GM19351 (cell line): ENCODE results near the gene FGR.
"Not testable (repeated sequence)": the region's sequence is repeated elsewhere in the genome, so short reads cannot be mapped to it uniquely, and the experiment has no call there.

Experiments used
- ATAC-seq: cut with Tn5 transposase; IDR thresholded peaks from one replicate; pipeline ENCODE4 v1.9.1; 2021; ENCODE audit warnings: mild to moderate bottlenecking, moderate library complexity; ENCODE audit not compliant: unreplicated experiment

The FGR gene

GRCh38 chr1:27660300-27660835 is 25.4 kb upstream of the FGR start:
- no peak for ATAC-seq

DNA sequence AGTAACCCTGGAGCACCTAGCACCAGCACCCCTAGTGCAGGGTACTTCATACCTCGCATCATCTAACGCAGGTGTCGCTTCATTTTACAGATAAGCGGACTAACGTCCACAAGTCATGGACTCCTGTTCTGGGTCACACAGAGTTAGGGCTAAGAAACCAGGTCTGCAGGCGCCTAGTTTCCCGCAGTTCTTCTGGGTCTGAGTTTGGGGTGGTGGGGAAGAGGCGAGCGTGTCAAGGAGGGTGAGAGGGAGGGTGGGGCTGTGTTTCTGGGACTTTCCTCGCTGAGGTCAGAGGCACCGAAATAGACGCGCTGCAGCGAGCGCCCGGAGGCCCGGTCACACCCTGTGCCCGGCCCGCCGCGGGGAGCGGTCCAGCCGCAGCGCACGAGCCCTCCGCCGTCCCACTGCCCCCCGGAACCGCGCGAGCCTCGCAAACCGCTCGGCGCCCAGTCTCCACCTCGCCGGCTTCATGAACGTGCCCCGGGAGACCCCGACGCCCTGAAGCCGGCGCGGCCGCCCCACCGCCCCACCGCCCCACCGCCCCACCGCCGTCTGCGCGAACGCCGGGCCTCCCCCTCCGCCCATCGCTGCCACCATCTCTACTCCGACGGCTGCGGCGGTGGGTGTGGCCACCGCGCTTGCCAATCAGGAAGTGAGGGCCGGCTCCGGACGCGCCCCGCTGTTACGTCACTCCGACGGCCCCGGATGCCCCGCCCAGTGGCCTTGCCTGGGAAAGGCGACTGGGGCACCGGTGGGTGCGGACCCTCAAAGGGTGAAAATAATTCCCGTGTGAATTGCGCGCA is 24.7 kb upstream of the FGR start:
- peak; percentile 59 for ATAC-seq

DNA sequence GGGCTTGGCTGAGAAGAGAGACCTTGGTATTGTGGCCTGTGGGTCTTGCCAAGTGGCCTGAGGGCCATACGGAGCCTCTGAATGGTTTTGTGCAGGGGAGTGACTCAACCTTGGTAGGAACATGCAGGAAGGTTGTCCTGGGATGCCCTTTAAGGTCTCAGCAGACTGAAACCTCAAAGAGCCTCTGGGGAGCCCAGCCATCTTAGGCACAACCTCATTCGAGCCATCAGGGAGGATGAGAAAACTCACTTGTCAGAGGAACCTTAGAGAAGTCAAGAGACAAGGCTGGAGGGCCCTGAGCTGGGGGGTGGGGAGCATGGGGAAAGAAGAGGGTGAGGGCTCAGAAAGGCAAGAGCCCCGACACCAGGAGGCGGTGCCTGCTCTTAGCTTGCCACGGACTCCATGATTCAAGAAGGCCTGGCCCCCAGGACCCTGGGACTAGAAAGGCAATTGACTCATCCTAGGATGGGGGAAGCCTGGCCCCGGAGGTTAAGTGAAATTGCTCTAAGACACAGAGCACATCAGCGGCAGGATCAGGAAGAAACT is 24.0 kb upstream of the FGR start:
- peak; percentile 2 for ATAC-seq

- no peak for ATAC-seq
These were observed 21.3 kb upstream of the FGR start for GRCh38 chr1:27656157-27656893.

DNA sequence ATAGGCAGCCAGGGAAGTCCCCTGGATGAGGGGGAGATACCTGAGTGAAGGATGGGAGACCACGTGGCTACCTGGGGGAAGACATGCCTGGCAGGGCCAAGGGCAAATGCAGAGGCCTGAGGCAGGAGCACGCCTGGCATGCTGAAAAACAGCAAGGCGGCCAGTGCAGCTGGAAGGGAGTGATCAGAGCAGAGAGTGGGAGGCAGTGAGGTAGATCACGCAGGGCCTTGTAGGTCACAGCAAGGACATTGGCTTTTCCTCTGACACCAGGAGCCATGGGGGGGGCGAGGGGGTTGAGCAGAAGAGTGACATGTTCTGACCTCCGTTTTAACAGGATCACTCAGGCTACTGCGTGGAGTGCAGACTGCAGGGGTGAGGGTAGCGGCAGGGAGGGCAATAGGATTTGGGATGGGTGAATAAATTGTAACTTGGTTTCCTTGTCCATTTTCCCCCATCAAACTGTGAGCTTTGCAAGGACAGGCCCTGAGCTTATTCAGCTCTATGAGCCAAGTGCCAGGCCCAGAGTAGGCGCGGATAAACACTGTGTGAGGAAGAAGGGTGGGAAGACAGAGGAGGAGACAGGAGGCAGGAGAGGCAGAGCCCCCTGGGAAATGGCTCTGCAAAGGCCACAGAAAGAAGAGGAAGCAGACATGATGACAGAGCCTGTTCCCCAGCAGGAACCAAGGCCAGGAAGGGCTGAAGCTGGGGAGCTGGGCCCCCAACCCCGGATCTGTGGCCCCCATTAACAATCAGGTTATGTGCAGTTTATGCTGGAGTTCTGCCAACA is 20.4 kb upstream of the FGR start:
- ATAC-seq: no peak

DNA sequence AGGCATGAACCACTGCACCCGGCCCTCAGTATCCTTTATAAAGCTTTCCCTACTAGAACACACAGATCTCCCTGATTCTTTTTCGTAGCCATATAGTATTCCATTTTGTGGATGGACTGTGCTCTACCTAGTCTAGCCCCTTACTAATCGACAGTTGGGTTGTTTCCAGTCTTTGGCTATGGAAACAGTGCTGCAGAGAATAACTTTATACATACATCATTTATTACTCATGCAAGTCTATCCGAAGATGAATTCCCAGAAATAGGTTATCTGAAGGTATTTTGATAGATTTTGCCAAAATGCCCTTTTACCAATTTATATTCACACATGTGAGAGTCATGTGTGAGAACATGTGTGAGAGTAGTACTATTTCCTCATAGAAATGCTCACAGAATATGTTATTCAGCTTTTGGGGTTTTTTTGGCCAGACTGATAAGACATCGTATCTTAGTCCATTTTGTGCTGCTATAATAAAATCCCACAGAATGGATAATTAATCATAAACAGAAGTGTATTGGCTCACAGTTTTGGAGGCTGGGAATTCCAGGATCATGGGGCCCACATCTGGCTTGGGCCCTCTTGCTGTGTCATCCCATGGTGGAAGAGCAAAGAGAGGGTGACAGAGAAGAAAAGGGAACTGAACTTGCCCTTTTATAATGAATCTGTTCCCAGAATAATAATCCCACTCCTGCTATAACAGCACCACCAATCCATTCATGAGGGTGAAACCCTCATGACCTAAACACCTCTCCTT is 17.3 kb upstream of the FGR start:
- no peak for ATAC-seq

DNA sequence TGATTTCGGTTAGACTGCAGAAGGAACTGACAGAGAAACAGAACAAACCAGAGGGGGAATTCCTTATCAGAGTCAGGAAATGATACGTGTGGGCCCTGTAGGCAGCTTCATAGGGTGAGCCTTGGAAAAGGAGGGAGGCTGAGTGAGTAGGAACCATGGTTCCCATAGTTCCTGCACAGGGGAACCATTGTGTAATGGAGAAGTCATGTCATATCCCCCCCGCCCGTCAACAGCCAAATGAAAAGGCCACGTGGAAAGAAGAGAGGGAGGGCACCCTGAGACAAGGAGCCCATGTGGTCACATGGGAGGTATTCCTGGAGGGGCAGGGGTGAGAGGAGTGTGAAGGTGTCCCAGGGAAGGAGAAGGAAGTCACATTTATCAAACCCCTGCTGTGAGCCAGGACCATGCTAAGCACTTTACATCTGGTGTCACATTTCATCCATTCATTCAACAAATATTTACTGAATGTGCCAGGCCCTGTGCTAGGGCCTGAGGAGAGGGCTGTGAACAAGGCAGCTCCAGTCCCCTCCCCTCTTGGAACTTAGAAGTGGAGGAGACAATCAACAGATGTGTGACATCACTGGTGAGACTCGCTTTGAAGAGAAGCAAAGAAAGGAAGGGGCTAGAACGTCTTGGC is 15.7 kb upstream of the FGR start:
- no peak for ATAC-seq

- no peak for ATAC-seq
These were observed 15.2 kb upstream of the FGR start for GRCh38 chr1:27650171-27650538.

DNA sequence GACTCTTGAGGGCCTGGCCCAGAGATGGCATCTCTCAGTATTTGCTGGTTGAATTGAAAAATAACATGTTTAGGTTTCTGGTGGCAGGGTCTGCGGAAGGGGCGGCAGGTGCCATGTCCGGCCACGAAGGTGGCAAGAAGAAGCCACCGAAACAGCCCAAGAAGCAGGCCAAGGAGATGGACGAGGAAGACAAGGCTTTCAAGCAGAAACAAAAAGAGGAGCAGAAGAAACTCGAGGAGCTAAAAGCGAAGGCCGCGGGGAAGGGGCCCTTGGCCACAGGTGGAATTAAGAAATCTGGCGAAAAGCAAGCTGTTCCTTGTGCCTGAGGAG is 14.3 kb upstream of the FGR start:
- ATAC-seq: no peak

DNA sequence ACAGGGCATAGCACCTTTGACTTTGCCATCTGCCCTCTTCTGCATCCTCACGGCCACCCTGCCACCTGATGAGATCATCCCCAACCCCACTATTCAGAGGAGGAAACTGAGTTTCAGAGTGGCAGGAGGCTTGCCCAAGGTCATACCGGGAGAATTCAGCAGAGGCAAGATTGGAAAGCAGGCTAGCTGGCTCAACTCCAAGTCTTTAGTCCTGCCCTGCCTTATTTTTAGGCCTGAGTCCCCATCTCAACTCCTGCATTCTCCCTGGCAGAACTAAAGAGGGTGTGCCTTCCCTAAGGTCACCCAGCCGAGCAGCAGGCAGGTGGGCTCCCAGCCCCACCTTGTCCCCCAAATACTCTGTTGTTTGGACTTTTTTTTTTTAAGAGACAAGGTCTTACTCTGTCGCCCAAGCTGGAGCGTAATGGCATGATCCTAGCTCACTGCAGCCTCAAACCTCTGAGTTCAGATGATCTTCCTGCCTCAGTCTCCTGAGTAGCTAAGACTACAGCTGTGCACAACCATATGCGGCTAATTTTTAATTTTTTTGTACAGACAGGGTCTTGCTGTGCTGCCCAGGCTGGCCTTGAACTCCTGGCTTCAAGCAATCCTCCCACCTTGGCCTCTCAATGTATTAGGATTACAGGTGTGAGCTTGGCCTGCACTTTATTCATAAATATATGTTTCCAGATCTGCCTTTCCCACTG is 13.8 kb upstream of the FGR start:
- ATAC-seq: no peak

GRCh38 chr1:27647328-27647727 is 12.3 kb upstream of the FGR start:
- no peak for ATAC-seq

DNA sequence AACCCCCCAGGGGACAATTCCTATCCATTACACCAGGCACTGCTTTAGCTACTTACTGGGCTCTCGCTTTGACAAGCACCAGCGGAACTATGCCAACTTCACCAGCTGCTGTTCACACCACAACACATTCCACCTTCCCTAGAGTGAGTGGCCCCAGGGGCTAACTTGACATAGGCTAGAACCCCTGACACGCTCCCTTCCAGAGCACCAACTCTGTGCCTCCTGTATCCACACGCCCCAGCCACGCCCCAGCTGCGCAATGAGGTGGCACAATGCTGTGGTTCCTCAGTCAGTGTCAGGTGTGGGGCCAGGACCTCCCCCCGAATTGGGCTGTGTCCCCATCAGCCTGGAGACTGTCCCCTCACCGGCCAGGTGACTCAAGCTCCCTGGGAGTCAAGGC is 11.7 kb upstream of the FGR start:
- no peak for ATAC-seq

- no peak for ATAC-seq
These were observed 10.1 kb upstream of the FGR start for GRCh38 chr1:27645071-27645415.

DNA sequence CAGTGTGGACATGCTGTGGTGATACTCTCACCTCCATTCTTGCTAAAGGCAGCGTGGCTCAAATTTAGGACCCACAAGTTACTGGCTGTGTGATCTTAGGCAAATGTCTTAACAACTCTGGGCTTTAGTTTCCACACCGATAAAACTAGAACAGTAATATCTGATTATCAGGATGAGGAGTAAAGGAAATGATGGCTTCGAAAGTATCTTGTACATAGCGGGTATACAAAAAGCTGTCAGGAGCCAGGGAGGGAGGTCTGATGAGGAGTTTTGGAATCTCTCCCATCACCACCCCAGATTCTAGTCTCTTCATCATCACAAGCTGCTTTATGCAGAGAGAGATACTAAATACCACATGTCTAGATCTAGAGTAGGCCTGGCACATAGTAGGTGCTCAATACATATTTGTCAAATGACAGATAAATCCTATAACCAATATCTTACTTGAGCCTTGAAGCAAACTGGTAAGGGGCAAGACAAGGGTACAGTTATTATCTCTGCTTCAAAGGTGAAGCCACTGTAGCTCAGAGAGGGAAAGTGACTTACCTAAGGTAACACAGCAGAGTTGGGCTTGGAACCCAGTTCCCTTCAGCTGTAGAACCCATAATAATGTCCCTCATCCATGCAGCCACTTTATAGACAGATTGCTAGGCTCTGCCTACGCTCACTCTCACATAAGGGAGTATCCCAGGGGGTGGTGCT is 9.5 kb upstream of the FGR start:
- no peak for ATAC-seq

DNA sequence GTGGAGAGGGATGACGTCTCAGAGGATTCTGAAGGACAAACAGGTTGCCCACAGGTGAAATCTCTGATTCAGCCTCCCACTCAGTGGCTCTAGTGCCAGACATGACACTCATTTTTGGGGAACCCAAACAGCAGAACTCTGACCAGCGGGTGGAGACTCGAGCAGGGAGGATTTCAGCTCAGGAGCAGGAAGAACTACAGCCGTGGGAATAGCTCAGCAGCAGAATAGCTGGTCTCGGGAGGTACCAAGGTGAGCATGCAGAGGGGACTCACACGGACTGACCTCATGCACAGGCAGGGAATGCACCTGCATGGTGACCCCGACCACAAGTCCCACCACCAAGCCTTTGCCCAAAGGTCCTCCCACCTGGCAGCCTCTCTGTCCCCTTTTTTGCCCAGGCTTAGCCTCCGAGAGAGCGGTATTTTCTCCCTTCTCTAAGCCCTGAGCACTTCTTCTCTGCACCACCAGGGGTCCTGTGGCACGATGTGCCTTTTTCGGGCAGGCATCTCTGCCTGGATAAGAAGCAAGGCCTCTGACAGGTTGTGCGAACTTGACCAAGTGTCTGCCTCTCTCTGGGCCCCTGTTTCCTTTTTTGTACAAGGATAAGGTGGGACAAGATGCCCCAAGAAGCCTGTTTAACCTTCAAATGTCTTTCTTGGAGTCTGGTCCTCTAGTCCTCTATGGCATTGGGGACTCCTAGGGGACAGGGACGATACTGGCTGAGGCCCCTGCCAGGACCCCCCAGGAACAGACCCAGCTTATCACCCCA is 8.8 kb upstream of the FGR start:
- peak; percentile 51 for ATAC-seq

DNA sequence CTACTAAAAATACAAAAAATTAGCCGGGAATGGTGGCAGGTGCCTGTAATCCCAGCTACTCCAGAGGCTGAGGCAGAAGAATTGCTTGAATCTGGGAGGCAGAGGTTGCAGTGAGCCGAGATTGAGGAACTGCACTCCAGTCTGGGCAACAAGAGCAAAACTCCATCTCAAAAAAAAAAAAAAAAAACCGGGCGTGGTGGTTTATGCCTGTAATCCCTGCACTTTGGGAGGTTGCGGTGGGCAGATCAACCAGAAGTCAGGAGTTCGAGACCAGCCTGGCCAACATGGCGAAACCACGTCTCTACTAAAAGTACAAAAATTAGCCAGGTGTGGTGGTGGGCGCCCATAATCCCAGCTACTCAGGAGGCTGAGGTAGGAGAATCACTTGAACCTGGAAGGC is 5.5 kb upstream of the FGR start:
- ATAC-seq: not testable (repeated sequence)

DNA sequence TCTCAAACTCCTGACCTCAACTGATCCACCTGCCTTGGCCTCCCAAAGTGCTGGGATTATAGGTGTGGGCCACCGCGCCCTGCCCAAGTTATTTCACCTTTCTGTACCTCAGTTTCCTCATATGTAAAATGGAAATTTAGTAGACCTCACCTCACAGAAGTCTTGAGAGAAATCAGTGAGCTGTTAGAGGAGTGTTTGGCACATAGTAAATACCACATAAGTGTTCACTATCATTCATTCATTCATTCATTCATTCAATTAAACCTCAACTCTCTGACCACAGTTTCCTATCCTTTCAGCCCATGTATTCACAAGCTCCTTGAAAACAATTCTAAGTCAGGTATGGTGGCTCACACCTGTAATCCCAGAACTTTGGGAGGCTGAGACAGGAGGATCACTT is 3.8 kb upstream of the FGR start:
- ATAC-seq: no peak

- ATAC-seq: no peak
These were observed 3.2 kb upstream of the FGR start for GRCh38 chr1:27638047-27638734.
